Fibroblast of pulmonary artery (primary cell): ENCODE results near the gene LANCL3.

Experiments
- DNase-seq: peaks from one replicate; pipeline ENCODE4 v3.0.0-alpha.2; 2010; ENCODE audit warnings: low read depth
- H3K4me3 ChIP-seq: replicated peaks from 2 replicates; pipeline ENCODE4 v1.5.1; 2011; ENCODE audit warnings: low read depth, mild to moderate bottlenecking, control low read depth, low read length, moderate library complexity
- CTCF ChIP-seq: IDR thresholded peaks from 2 replicates; pipeline ENCODE4 v1.5.1; 2011; ENCODE audit warnings: mild to moderate bottlenecking, control low read depth, low read length, inconsistent platforms; ENCODE audit errors: missing control alignments

Gene LANCL3

GRCh38 chrX:37685381-37686359, 114.2 kb downstream of the LANCL3 start, which contains the start of gene XK:
Gene XK, plus strand, starts transcription at chrX:37685791. Its CDS starts 171 bp downstream, at chrX:37685962.
- TF ChIP-seq CTCF = no peak

GRCh38 chrX:37686369-37686995, 115.0 kb downstream of the LANCL3 start:
- TF ChIP-seq CTCF = no peak
- no peak for DNase-seq
- H3K4me3 ChIP-seq = no peak overlapping the region

More at GRCh38 chrX:37685381-37686359, 114.2 kb downstream of the LANCL3 start, which contains the start of gene XK:
- peak; percentile 21 for DNase-seq
- peak within 1 kb of the TSS; percentile 32 for H3K4me3 ChIP-seq

GRCh38 chrX:37686996-37687395, 115.5 kb downstream of the LANCL3 start:
- no peak for DNase-seq
- H3K4me3 ChIP-seq = no peak overlapping the region
- no peak for TF ChIP-seq CTCF

- H3K4me3 ChIP-seq = no peak overlapping the region
- no peak for TF ChIP-seq CTCF
- DNase-seq = no peak
Measured at GRCh38 chrX:37690119-37690518, 118.7 kb downstream of the LANCL3 start.

- no peak overlapping the region for H3K4me3 ChIP-seq
- DNase-seq = no peak
- TF ChIP-seq CTCF = no peak
Measured at GRCh38 chrX:37692918-37693317, 121.5 kb downstream of the LANCL3 start.

- TF ChIP-seq CTCF = no peak
- DNase-seq = no peak
- H3K4me3 ChIP-seq = no peak overlapping the region
Measured at GRCh38 chrX:37697169-37697760, 125.8 kb downstream of the LANCL3 start.
